HUDEP-2 (cell line): Measurements from ENCODE around the gene CDH13.

Experiments used
- DNase-seq, 76 experiments: peaks; one replicate each; lab custom pipeline; 2025; ENCODE audit not compliant: unreplicated experiment in 76 of 76; lab: John Stamatoyannopoulos, UW

The CDH13 gene

GRCh38 chr16:83438326-83438725, 811.6 kb downstream of the CDH13 start:
- DNase-seq: no peak

DNA sequence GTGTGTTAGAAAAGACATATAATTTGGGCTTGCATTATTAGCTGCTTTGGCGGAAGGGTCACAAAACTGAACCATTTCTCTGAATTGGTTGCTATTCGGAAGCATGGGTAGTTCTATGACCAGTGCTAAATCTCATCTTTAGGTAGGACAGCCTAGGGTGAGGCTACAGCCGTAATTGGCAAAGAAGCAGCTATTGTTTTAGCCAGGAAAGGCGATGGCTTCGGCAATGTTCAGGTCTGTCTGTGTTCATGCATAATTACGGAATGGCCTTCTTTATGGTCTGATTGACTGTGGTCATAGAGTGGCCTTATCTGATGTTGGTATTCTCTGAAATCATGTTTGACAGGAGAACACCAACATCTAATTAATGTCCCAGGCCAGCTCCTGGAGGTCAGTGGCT, 812.6 kb downstream of the CDH13 start:
- DNase-seq: no peak

GRCh38 chr16:83441517-83441916, 814.7 kb downstream of the CDH13 start:
- no peak for DNase-seq

- DNase-seq: no peak
Observed at GRCh38 chr16:83443972-83444371, 817.2 kb downstream of the CDH13 start.

DNA sequence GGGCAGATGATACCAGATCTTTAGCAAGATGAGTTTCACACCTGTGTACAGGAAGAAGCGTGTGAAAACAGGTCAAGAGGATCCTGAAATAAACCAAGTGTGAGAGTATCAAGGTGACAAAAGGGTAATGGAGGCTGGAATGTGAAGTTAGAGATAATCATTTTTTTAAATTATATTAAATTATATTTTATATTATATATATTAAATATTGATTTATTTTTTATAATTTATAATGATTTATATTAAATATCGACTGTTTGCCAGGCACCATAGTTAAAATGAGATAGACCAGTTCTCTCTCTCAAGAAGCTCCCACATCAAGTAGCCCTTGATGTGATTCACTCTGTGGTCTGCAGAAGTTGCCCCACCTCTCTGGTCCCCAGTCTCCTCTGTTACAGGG, 820.8 kb downstream of the CDH13 start:
- DNase-seq: no peak

DNA sequence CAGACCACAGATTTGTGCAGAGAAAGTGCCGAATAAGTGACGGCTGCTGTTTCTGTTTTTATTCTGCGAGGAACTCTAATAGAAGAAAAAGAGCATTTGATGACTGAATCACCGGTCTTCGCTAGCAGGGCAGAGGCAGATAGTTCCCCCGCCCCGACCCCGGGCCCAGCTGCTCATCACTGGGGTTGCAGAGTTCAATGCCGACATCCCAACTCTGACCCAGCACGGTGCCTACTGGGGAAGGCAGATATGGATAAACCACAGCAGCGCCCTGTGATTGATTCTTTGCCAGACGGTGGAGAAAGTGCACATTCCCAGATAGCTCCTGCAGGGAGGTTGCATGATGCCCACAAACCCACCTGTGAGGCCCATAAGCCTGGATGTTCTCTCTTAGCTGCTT, 823.1 kb downstream of the CDH13 start:
- no peak for DNase-seq

DNA sequence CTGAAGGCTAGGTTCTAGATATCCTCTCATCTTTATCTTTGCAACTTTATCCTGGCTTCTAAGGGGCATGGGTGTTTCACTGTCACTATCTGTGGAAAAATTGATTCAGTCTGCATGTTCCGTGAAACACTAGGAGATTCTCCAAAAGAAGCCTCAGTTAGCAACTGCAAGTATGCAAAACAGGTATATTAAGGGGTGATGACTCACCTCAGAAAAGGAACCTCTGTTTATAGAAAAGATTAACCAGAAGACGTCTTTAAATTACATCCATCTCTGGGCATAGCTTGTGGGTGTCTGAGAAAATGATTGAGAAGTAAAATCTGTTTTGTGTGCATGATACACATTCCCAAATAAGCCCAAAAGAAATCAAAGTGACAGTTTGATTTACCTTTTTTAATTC, 827.2 kb downstream of the CDH13 start:
- no peak for DNase-seq

GRCh38 chr16:83455716-83456115, 828.9 kb downstream of the CDH13 start:
- no peak for DNase-seq

DNA sequence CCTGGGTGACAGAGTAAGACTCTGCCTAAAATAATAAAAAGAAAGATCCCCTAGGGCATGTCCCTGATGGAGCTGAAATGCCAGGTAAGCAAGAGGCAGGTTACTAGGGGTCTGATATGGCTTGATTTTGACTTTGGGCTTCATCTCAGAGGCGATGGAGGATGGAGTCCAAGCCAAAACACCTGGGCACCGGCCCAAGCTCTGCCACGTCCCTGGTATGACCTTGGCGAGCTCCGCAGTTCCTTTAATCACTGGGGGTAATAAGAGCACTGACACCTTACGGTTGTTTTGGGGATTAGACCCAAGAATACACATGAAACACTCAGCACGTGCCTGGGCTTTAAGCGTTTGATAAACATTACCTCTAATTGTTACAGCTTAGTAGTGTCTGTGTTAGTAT, 830.2 kb downstream of the CDH13 start:
- DNase-seq: no peak

DNA sequence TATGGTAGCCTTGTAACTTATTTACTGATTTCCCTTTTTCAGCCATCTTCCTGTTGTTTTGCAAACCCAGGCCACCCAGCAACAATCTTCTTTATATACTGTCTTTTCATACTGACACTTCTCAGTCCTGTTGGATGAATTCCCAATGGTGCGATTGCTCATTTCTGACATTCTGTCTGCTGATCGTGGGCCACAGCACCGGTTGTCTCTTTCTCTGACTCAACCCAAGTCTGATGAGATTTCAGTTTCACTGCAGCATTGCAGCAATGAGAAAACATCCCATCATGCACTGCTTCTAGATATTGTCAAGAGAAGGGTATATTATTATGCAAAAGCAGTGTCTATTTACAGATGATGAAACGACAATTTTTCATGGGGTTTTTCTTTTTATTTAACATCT, 831.8 kb downstream of the CDH13 start:
- DNase-seq: no peak

DNA sequence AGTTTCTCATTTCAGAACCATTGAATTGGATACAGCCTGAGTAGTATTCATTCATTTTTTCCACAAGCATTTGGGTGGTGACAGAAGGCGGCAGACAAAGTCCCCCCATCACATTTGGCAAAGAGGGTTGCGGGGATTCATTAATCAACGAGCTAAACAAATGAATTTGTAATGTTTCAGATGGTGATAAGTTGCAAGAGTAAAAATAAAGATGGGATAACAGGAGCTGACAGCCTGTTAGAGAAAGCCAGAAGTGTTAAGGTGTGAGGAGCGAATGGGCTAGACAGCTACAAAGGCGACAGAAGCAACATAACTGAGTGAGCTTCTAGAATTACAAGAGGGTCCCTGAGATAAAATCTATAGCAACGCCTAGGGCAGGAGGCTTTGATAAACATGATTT, 838.2 kb downstream of the CDH13 start:
- no peak for DNase-seq

- no peak for DNase-seq
Observed at GRCh38 chr16:83470416-83470815, 843.6 kb downstream of the CDH13 start.

DNA sequence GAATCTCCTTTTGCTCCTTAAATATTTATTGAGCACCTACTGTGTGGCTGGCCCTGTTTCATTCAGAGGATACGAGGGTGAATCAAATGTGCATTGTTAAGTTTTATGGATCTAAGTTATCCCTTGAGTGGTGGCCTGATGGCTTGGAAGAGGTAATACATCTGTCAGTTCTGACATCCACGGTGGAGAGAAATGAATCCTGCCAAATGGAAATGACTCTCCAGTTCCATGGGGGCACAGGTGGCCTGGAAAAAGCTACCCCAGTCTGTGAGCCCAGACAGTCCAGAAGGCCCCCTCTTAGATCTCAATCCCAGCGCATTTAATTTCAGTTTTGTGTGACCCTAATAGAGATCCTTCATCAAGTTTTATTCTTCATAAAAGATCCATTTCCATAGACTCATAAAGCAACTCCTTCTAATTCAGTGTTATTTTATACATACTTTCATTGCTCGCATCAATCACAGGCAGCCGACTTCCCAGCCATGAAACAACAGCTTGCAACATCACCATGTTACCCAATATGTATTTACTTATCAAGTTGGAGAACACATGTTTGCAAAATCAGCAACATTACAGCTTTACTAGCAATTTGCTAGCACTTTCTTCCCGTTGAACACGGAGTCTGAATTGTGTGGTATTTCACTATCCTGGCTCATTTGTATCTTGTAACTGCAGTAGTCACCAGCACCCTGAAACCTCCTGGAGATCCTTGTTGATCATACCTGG, 846.2 kb downstream of the CDH13 start:
- no peak for DNase-seq

DNA sequence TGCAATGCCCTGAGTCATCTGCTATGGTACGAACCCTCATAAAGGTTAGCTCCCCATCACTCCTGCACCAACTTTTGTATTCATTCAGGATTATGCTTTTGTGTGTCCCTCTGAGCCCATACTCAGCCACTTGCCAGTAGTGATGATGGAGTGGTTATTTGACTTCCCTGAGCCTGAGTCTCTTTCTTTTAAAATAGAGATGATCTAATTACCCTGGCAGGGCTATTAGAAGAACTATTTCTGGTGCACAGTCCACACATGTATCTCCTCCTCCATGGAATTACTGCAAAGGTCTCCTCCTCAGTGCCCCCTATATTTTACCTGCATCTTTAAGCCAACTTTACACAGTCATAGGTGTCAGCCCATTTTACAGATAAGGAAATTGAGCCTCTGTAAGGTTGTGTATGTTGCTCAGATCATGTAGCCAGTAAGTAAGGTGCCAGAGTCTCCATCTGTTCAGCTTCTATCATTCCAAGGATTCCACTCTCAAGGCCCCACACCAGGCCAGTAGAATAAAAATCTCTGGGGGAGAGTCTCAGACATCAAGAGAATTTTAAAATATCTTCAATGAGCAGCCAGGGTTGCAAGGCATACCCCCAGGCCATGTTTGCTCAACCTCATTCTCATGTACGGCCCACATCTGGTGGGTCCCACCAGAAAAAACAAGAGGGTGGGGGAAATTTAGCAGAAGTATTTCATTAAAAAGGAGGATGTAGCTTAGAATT, 847.3 kb downstream of the CDH13 start:
- no peak for DNase-seq

DNA sequence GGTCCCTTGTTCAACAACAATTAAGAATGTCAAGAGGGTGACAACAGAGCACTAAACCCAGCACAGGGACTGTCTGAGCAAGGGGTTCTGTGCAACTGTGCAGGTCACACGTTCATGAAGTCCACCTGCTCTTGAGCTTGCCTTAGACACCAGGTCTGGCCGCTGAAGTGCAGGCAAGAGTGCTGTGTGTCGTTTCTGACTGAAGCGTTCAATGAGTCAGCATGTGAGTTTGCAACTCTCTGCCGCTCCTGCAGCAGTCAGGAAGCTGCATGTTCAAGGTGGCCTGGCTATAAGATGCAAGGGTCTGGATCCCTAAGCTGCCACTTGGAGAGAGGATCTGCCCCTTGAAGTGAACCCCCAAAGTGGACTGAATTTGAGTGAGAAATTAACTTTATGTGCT, 848.3 kb downstream of the CDH13 start:
- no peak for DNase-seq

- DNase-seq: no peak
Observed at GRCh38 chr16:83481589-83481988, 854.8 kb downstream of the CDH13 start.

DNA sequence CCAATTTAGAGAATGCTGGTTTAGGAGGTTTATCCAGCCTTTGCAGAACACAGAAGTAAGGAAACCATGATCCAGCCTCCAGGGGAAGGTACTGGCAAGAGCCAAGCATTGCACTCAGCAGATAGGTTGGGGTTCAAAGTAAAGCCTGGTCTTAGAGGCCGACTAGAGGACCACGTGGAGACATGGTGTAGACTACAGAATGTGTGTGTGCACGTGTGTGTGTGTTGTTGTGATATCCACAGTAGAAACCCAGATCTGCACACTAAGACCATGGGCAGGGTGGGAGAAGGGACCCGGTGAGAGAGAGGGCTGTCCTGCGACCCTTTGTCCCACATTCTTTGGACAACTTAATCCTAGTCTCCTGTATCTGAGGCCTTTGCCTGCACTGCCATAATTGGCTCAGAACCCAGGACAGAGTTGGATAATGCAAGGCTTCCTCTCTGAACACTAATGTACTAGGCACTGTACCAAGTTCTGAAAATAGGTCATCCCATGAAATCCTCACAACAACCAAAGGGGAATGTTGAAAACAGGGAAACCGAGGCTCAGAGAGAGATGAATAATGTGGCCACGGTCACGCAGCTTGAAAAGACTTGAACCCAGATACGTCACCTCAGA, 855.9 kb downstream of the CDH13 start:
- DNase-seq: no peak

DNA sequence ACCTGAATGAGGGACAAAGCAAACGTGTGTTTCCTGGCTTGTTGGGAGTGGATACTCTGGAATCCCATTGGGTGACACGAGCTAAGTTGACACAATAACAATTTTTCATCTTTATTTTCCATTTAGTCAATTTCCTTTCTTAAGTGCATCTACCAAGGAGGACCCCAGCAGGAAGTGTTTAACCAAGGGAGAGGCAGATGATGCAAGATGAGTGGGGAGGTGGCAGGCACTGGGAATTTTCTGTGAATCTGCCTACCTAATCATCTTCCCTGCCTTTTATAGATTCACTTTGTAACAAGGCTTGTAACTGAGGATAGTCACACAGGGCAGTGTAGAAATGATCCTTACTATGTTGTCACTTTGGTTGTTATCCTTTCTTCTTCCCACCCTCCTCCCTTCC, 863.3 kb downstream of the CDH13 start:
- DNase-seq: no peak

GRCh38 chr16:83494459-83494858, 867.7 kb downstream of the CDH13 start:
- DNase-seq: no peak

DNA sequence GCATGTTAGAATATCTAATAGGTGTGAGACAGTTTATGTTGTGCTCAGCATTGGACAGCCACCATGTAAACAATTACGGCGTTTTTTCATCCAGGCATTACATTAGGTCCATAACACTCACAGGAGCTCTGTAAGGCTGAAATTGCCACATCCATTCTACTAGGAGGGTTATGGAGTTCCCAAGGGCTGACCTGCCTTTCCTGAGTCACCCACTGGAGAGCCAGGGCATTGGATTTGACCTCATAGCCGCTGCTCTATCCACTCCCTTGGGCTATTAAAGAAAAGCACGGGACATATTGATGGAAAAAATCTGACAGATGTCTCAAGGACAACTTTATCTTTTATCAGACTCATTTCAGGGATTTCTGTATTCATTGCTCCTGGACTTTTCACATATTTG, 874.7 kb downstream of the CDH13 start:
- DNase-seq: no peak

GRCh38 chr16:83508295-83508694, 881.5 kb downstream of the CDH13 start:
- no peak for DNase-seq

DNA sequence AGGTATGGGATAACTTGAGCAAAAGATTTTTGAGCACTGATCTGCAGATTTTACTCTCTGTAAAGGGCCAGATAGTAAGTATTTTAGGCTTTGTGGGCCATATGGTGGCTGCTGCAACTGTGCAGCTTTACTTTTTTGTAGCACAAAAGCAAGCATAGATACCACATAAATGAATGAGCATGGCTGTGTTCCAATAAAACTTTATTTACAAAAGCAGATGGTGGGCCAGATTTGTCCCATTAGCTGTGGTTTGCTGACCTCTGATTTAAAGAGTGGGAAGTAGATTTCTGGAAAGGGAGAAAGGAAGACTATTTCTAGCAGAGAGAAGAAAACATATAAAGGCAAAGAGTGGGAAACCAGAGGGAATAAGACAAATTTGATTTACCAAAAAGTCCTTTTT, 882.5 kb downstream of the CDH13 start:
- no peak for DNase-seq
